K562 (cell line): ENCODE measurements around the gene LAMB3. TPM values are rescaled to one million over a fixed set of nuclear protein-coding genes. Genes with fewer than 3 reads are reported as not detected.

Experiments
- CBX3 ChIP-seq, 2 experiments: IDR thresholded peaks; 1 replicate in 1 of 2; 2 replicates in 1 of 2; pipeline ENCODE4 v1.6.1; 2012; ENCODE audit warnings: inconsistent platforms in 2 of 2, low read length in 2 of 2, borderline replicate concordance in 1 of 2, control low read depth in 1 of 2
- RCOR1 ChIP-seq, 2 experiments: IDR thresholded peaks; 2 replicates each; pipeline ENCODE4 v1.6.1; 2012; ENCODE audit warnings: low read depth in 2 of 2, low read length in 2 of 2, borderline replicate concordance in 1 of 2, improper control_type of control experiment in 1 of 2
- RNF219 ChIP-seq: fragments of 250-450 bp; sonication (Bioruptor Pico); IDR thresholded peaks from 2 replicates; pipeline ENCODE4 v1.5.0; 2022; ENCODE audit warnings: mild to moderate bottlenecking
- SIN3A ChIP-seq, 2 experiments: fragments of 150-350 bp in 1 of 2; IDR thresholded peaks; 2 replicates each; pipeline ENCODE4 v1.6.1; 2011 to 2016; ENCODE audit warnings: borderline replicate concordance in 2 of 2, low read depth in 2 of 2, low read length in 2 of 2, mild to moderate bottlenecking in 2 of 2, moderate library complexity in 2 of 2; ENCODE audit not compliant: control insufficient read depth in 1 of 2
- SIN3B ChIP-seq: fragments of 450-650 bp; IDR thresholded peaks from 2 replicates; pipeline ENCODE4 v1.6.1; 2017; ENCODE audit warnings: low read depth, mild to moderate bottlenecking, moderate library complexity
- YY1 ChIP-seq, 3 experiments: IDR thresholded peaks; 2 replicates each; pipeline ENCODE4 v1.6.1; 2011; ENCODE audit warnings: low read length in 2 of 3, mild to moderate bottlenecking in 2 of 3, moderate library complexity in 2 of 3, borderline replicate concordance in 1 of 3, control low read depth in 1 of 3, low read depth in 1 of 3; ENCODE audit not compliant: insufficient read depth in 3 of 3, insufficient replicate concordance in 2 of 3, control insufficient read depth in 1 of 3, insufficient read length in 1 of 3; ENCODE audit errors: extremely low read depth in 1 of 3
- ZBTB8A ChIP-seq: fragments of 450-650 bp; IDR thresholded peaks from 2 replicates; pipeline ENCODE4 v1.6.1; 2018; ENCODE audit warnings: mild to moderate bottlenecking, moderate library complexity; ENCODE audit not compliant: partially characterized antibody
- ZNF184 ChIP-seq: sonication (generic); formaldehyde crosslinking; IDR thresholded peaks from 2 replicates; pipeline ENCODE4 v1.5.0; 2020; ENCODE audit warnings: missing genetic modification reagents
- polyA plus RNA-seq, 8 experiments: library from polyadenylated mRNA; depleted of rRNA in 4 of 8; stranded (reverse) in 5 of 8; unstranded in 3 of 8; fragments of >200 nt; fragmentation: Nextera tagmentation in 2 of 8; fragmentation: Illumina TruSeq in 1 of 8; extraction: Ambion mirVana in 2 of 8; extraction: Trizol in 1 of 8; gene quantifications; 2 replicates each; pipeline versions ENCODE4 v1.2.1 to v1.2.3, GENCODE V29; 2011 to 2014; ENCODE audit warnings: inconsistent platforms in 1 of 8, missing spikeins in 1 of 8
- total RNA-seq, 7 experiments: library from RNA; depleted of rRNA in 6 of 7; stranded (reverse); fragments of >200 nt in 6 of 7; fragmentation: Illumina TruSeq in 2 of 7; extraction: Trizol in 2 of 7; gene quantifications; 2 replicates each; pipeline versions ENCODE4 v1.2.1 to v1.2.3, GENCODE V29; 2011 to 2021; ENCODE audit warnings: low replicate concordance in 1 of 7

LAMB3 gene
- total and polyA plus RNA-seq, 9 of the 15 experiments (the other 6 are each of a cell fraction or from before 2014, with no cell fraction given), result 0.08 to 1.3 (median 0.91) TPM

GRCh38 chr1:209696673-209697072 lies 44.4 kb upstream of the LAMB3 start (continued):
- TF ChIP-seq CBX3 (IDR thresholded peaks at IDR 0.05; ENCODE audit: borderline replicate concordance in 1 of 2, low read length in 2 of 2), result no peak
- TF ChIP-seq YY1 (IDR thresholded peaks at IDR 0.05; ENCODE audit: borderline replicate concordance in 1 of 3, control insufficient read depth in 1 of 3, extremely low read depth in 1 of 3, insufficient read depth in 3 of 3, insufficient read length in 1 of 3, insufficient replicate concordance in 2 of 3, low read depth in 1 of 3, low read length in 2 of 3), result no peak
- TF ChIP-seq ZNF184 (CRISPR knock-in tag), result no peak
- no peak for TF ChIP-seq RNF219
- TF ChIP-seq RCOR1 (IDR thresholded peaks at IDR 0.05; ENCODE audit: borderline replicate concordance in 1 of 2, low read depth in 2 of 2, low read length in 2 of 2), result no peak
- TF ChIP-seq SIN3B, result no peak
- no peak for TF ChIP-seq SIN3A (IDR thresholded peaks at IDR 0.05; ENCODE audit: borderline replicate concordance in 2 of 2, control insufficient read depth in 1 of 2, low read depth in 2 of 2, low read length in 2 of 2)
- no peak for TF ChIP-seq ZBTB8A
